ENCODE measurements around the gene CREB5.

CREB5 gene

GRCh38 chr7:28695300-28696295 lies 283.3 kb downstream of the CREB5 start:
- FAIRE-seq = no peak

GRCh38 chr7:28697913-28698563 lies 285.7 kb downstream of the CREB5 start:
- peak; percentile 21 for FAIRE-seq

- FAIRE-seq = no peak
Observed at GRCh38 chr7:28698840-28699239, 286.5 kb downstream of the CREB5 start.

GRCh38 chr7:28700096-28700495 lies 287.8 kb downstream of the CREB5 start:
- no peak for FAIRE-seq

GRCh38 chr7:28700790-28701203 lies 288.5 kb downstream of the CREB5 start:
- FAIRE-seq = no peak

- FAIRE-seq = no peak
Observed at GRCh38 chr7:28701731-28702130, 289.4 kb downstream of the CREB5 start.

- FAIRE-seq = no peak
Observed at GRCh38 chr7:28702171-28702570, 289.9 kb downstream of the CREB5 start.

GRCh38 chr7:28703037-28703765 lies 290.9 kb downstream of the CREB5 start:
- no peak for FAIRE-seq

- FAIRE-seq = no peak
Observed at GRCh38 chr7:28704706-28705105, 292.4 kb downstream of the CREB5 start.

- FAIRE-seq = no peak
Observed at GRCh38 chr7:28705350-28705749, 293.0 kb downstream of the CREB5 start.

GRCh38 chr7:28706584-28706983 lies 294.3 kb downstream of the CREB5 start:
- FAIRE-seq = no peak

GRCh38 chr7:28707291-28707690 lies 295.0 kb downstream of the CREB5 start:
- FAIRE-seq = no peak

- FAIRE-seq = no peak
Observed at GRCh38 chr7:28708033-28708951, 296.0 kb downstream of the CREB5 start.

- no peak for FAIRE-seq
Observed at GRCh38 chr7:28709748-28710147, 297.4 kb downstream of the CREB5 start.

- no peak for FAIRE-seq
Observed at GRCh38 chr7:28711114-28711513, 298.8 kb downstream of the CREB5 start.

GRCh38 chr7:28714459-28715120 lies 302.3 kb downstream of the CREB5 start:
- peak; percentile 53 for FAIRE-seq

GRCh38 chr7:28717445-28718054 lies 305.2 kb downstream of the CREB5 start:
- FAIRE-seq = no peak

- FAIRE-seq = no peak
Observed at GRCh38 chr7:28718055-28718481, 305.8 kb downstream of the CREB5 start.

- no peak for FAIRE-seq
Observed at GRCh38 chr7:28718545-28718944, 306.2 kb downstream of the CREB5 start.

- FAIRE-seq = no peak
Observed at GRCh38 chr7:28722684-28723083, 310.4 kb downstream of the CREB5 start.

GRCh38 chr7:28723336-28723735 lies 311.0 kb downstream of the CREB5 start:
- FAIRE-seq = no peak

Measured in islet of Langerhans (tissue), 1 donor.